GM12878 (cell line): ENCODE measurements around the gene GNG12. TPM values are rescaled to one million over a fixed set of nuclear protein-coding genes. Genes with fewer than 3 reads are reported as not detected.

Source experiments
- ATAC-seq: fragments of 200-7000 bp; cut with Tn5 transposase; 3 replicates; pipeline ENCODE4 v1.9.1; 2020; ENCODE audit warnings: mild to moderate bottlenecking, moderate library complexity
- BruUV-seq: library from RNA; stranded (reverse); fragments of 400-500 nt; replicated peaks from 2 replicates; lab custom pipeline; 2021; lab: Mats Ljungman, UMichigan
- CTCF ChIA-PET: fragments of 300-600 bp; sonication (Branson Sonifier 250); formaldehyde crosslinking; extraction: SDS; loops from one replicate; lab custom pipeline; 2021; ENCODE audit warnings: inconsistent platforms; lab: Yijun Ruan, JAX
- POLR2A ChIA-PET: fragments of 350-600 bp; formaldehyde crosslinking; extraction: SDS; loops from one replicate; lab custom pipeline; 2021; ENCODE audit warnings: inconsistent platforms; lab: Charles Lee
- RAD21 ChIA-PET: fragments of 300-600 bp; sonication (Branson Sonifier 250); formaldehyde crosslinking; loops from one replicate; lab custom pipeline; 2023; ENCODE audit warnings: antibody characterized with exemption; ENCODE audit not compliant: unreplicated experiment; lab: Charles Lee
- SMC1A ChIA-PET: fragments of 300-600 bp; sonication (Branson Sonifier 250); formaldehyde crosslinking; loops from one replicate; lab custom pipeline; 2023; ENCODE audit not compliant: unreplicated experiment, uncharacterized antibody; lab: Charles Lee
- DNase-seq: peaks from one replicate; pipeline ENCODE4 v3.0.0-alpha.2; 2011; ENCODE audit warnings: low read depth, low spot score
- FAIRE-seq: peaks from 3 replicates; lab custom pipeline; 2011; peaks lifted over from hg19 to GRCh38; lab: Jason Lieb, UNC
- H2AFZ ChIP-seq: 2 replicates; pipeline ENCODE4 v1.6.0; 2011; ENCODE audit warnings: low read depth, low read length, control low read depth; ENCODE audit not compliant: control insufficient read depth
- H3K27ac ChIP-seq: 2 replicates; pipeline ENCODE4 v1.5.1; 2011; ENCODE audit warnings: control low read depth; ENCODE audit not compliant: control insufficient read depth, insufficient read depth
- H3K27me3 ChIP-seq, 2 experiments: replicated peaks in 1 of 2; 2 replicates each; pipeline versions ENCODE4 v1.6.0 to v1.6.1; 2011; ENCODE audit warnings: low read length in 1 of 2; ENCODE audit not compliant: control insufficient read depth in 2 of 2, insufficient read depth in 2 of 2
- H3K36me3 ChIP-seq, 2 experiments: 2 replicates each; pipeline ENCODE4 v1.5.1; 2011; ENCODE audit warnings: low read length in 1 of 2; ENCODE audit not compliant: control insufficient read depth in 2 of 2, insufficient read depth in 2 of 2
- H3K4me1 ChIP-seq: 2 replicates; pipeline ENCODE4 v1.6.1; 2011; ENCODE audit warnings: mild to moderate bottlenecking, low read length, moderate library complexity, mixed read lengths; ENCODE audit not compliant: control insufficient read depth, insufficient read depth
- H3K4me2 ChIP-seq: 2 replicates; pipeline ENCODE4 v1.6.0; 2011; ENCODE audit warnings: control low read depth; ENCODE audit not compliant: control insufficient read depth, insufficient read depth
- H3K4me3 ChIP-seq: fragments of 200-600 bp; sonication (generic); 2 replicates; pipeline ENCODE4 v1.5.1; 2016
- H3K79me2 ChIP-seq: 2 replicates; pipeline ENCODE4 v1.6.0; 2011; ENCODE audit warnings: low read length; ENCODE audit not compliant: control insufficient read depth, insufficient read depth
- H3K9ac ChIP-seq: 2 replicates; pipeline ENCODE4 v1.8.0; 2011; ENCODE audit warnings: low read length, control low read depth, mixed read lengths; ENCODE audit not compliant: control insufficient read depth, insufficient read depth
- H3K9me3 ChIP-seq: replicated peaks from 3 replicates; pipeline ENCODE4 v1.5.1; 2011; ENCODE audit warnings: mild to moderate bottlenecking, low read length; ENCODE audit not compliant: control insufficient read depth, insufficient read depth
- H4K20me1 ChIP-seq: 2 replicates; pipeline ENCODE4 v1.6.0; 2011; ENCODE audit not compliant: control insufficient read depth, insufficient read depth
- CBX5 ChIP-seq: sonication (generic); IDR thresholded peaks from 2 replicates; pipeline ENCODE4 v1.6.1; 2016; ENCODE audit warnings: low read depth, moderate library complexity, mild to moderate bottlenecking, inconsistent platforms
- DPF2 ChIP-seq: fragments of 450-650 bp; IDR thresholded peaks from 2 replicates; pipeline ENCODE4 v1.6.1; 2017; ENCODE audit warnings: mild to moderate bottlenecking
- HDAC6 ChIP-seq: fragments of 200-600 bp; sonication (generic); IDR thresholded peaks from one replicate; pipeline ENCODE4 v1.8.0; 2017; ENCODE audit warnings: antibody characterized with exemption; ENCODE audit not compliant: unreplicated experiment
- IKZF1 ChIP-seq: fragments of 450-650 bp; conservative IDR thresholded peaks from 2 replicates; pipeline ENCODE4 v1.6.1; 2017; ENCODE audit warnings: antibody characterized with exemption, mild to moderate bottlenecking
- LARP7 ChIP-seq: fragments of 450-650 bp; IDR thresholded peaks from 2 replicates; pipeline ENCODE4 v1.6.1; 2017; ENCODE audit warnings: mild to moderate bottlenecking
- POLR2A ChIP-seq: IDR thresholded peaks from 2 replicates; pipeline ENCODE4 v1.6.1; 2011; ENCODE audit warnings: low read depth, mild to moderate bottlenecking, low read length
- SRF ChIP-seq, 2 experiments: IDR thresholded peaks; 2 replicates each; pipeline ENCODE4 v1.6.1; 2011; ENCODE audit warnings: low read depth in 2 of 2, low read length in 2 of 2, mild to moderate bottlenecking in 1 of 2, moderate library complexity in 1 of 2
- TCF3 ChIP-seq: IDR thresholded peaks from 2 replicates; pipeline ENCODE4 v1.6.1; 2012; ENCODE audit warnings: low read depth, mild to moderate bottlenecking, low read length, borderline replicate concordance; ENCODE audit not compliant: insufficient read depth
- ZSCAN29 ChIP-seq: fragments of 450-650 bp; IDR thresholded peaks from 2 replicates; pipeline ENCODE4 v1.6.1; 2017; ENCODE audit warnings: mild to moderate bottlenecking, moderate library complexity
- WGBS: methylation state at CpG from one replicate; pipeline ENCODE4 v1.1.6; 2016; ENCODE audit warnings: low lambda C conversion rate; ENCODE audit not compliant: insufficient replicate concordance, insufficient coverage; ENCODE audit errors: missing lambda C conversion rate; 5-methylcytosine and 5-hydroxymethylcytosine counted together
- in situ Hi-C: fragments of 300-500 bp; cut with MboI; formaldehyde crosslinking; loops from 9 replicates; pipeline ENCODE4 v1.14.3; 2018; ENCODE audit warnings: mixed read lengths
- intact Hi-C: fragments of 100-400 bp; cut with micrococcal nuclease; formaldehyde crosslinking; loops from one replicate; pipeline ENCODE4 v1.14.2; 2022; ENCODE audit not compliant: unreplicated experiment
- polyA plus RNA-seq, 11 experiments: library from polyadenylated mRNA; depleted of rRNA in 4 of 11; unstranded in 6 of 11; stranded (reverse) in 5 of 11; fragments of >200 nt; fragmentation: Nextera tagmentation in 4 of 11; fragmentation: Illumina TruSeq in 1 of 11; extraction: Ambion mirVana in 4 of 11; extraction: Trizol in 1 of 11; gene quantifications; 1 replicate in 1 of 11; 2 replicates in 10 of 11; pipeline versions ENCODE4 v1.2.1 to v1.2.3, GENCODE V29; 2011 to 2016; ENCODE audit warnings: inconsistent platforms in 2 of 11, missing spikeins in 2 of 11, low read depth in 1 of 11
- total RNA-seq, 4 experiments: library from RNA; depleted of rRNA in 3 of 4; stranded (reverse); fragments of >200 nt in 3 of 4; fragmentation: Illumina TruSeq in 1 of 4; extraction: Trizol in 1 of 4; gene quantifications; 2 replicates each; pipeline versions ENCODE4 v1.2.1 to v1.2.3, GENCODE V29; 2013 to 2021
- TF ChIP-seq, protein P1 (sequence below): fragments of 450-650 bp; IDR thresholded peaks from 2 replicates; pipeline ENCODE4 v1.6.1; 2017; ENCODE audit warnings: mild to moderate bottlenecking, moderate library complexity

Gene GNG12
- total and polyA plus RNA-seq, 10 of the 15 experiments (the other 5 are each of a cell fraction or from before 2014, with no cell fraction given) = 0.22 to 32.8 (median 0.35) TPM

DNA sequence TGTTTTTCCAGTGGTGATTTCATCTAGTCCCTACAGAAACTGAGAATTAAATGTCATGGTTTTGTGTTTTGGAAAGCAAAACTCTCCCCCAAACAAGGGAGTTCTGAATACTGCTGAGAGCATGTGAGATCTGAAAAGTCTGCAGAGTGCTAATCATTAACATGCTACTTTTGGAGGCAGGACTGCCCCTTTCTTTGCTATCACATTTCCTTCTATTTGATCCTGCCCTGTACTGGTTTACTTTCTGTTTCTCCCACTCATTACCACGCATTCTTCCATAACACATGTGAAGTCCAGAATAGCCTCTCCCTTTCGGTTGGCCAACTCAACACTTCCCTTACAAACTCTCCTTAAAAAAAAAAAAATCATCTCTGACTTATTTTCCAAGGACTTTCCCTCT, 84.6 kb downstream of the GNG12 start (continued):
- TF ChIP-seq, protein P1, sequence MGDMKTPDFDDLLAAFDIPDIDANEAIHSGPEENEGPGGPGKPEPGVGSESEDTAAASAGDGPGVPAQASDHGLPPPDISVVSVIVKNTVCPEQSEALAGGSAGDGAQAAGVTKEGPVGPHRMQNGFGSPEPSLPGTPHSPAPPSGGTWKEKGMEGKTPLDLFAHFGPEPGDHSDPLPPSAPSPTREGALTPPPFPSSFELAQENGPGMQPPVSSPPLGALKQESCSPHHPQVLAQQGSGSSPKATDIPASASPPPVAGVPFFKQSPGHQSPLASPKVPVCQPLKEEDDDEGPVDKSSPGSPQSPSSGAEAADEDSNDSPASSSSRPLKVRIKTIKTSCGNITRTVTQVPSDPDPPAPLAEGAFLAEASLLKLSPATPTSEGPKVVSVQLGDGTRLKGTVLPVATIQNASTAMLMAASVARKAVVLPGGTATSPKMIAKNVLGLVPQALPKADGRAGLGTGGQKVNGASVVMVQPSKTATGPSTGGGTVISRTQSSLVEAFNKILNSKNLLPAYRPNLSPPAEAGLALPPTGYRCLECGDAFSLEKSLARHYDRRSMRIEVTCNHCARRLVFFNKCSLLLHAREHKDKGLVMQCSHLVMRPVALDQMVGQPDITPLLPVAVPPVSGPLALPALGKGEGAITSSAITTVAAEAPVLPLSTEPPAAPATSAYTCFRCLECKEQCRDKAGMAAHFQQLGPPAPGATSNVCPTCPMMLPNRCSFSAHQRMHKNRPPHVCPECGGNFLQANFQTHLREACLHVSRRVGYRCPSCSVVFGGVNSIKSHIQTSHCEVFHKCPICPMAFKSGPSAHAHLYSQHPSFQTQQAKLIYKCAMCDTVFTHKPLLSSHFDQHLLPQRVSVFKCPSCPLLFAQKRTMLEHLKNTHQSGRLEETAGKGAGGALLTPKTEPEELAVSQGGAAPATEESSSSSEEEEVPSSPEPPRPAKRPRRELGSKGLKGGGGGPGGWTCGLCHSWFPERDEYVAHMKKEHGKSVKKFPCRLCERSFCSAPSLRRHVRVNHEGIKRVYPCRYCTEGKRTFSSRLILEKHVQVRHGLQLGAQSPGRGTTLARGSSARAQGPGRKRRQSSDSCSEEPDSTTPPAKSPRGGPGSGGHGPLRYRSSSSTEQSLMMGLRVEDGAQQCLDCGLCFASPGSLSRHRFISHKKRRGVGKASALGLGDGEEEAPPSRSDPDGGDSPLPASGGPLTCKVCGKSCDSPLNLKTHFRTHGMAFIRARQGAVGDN = no peak
- TF ChIP-seq ZSCAN29 (no peak), IKZF1 (peak; percentile 86), TCF3 (no peak), CBX5 (no peak)
- TF ChIP-seq, all 136 proteins: peak for 9

DNA sequence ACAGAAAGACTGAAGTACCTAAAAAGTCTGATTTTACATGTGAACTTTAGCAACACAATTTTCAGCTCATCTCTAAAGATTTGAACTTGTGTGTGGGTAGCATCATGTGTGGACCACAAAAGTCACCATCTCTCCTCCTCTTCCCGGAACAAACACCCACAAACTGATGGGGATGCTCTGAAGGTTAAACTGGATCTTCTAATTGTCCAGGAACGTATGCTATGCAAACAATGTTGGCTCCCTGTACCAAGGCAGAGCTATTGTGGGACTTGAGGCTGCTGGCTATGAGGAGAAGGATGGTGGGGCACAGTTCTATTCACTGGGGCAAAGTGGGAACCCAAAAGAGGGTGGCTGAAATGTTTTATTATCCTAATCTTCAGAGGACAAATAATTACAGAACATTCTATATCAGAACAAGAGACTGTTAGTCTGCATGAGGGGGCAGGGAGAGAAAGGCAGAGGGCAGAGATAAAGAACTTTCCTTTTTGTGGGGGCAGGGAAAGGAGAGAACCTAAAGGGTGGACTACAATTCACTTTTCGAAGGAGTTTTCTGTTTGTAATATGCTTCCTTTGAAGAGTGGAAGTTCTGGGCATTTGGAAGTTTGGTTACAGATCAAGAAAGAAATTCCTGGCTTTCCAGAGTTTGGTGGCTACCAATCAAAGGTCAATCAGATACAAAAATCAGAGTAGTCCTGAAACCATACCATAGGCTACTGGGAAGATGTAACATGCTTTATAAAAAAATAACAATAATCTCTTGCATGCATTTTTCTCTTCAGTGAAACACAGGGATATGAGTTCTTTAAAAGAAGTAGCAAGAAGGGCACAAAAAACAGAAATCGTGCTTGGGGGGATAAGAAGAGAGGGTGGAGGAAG, 85.4 kb downstream of the GNG12 start:
- WGBS = 60% methylated on average over 4 of the region's 4 CpGs
- no TSS peak for BruUV-seq
- Histone ChIP-seq H3K36me3 (no peaks in the 10 kb centered on the region), H3K27ac (no peak overlapping the region), H3K27me3 (no peaks in the 10 kb centered on the region), H3K4me3 (0 out of 2 replicates have a peak overlapping the region, but pooled peaks have one; percentile 0), H3K9ac (no peak overlapping the region), H3K4me1 (peaks cover 12% of the 10 kb centered on the region), H3K9me3 (no peaks in the 10 kb centered on the region), H3K79me2 (no peaks in the 10 kb centered on the region), H3K4me2 (peak overlapping the region; percentile 53; the same call in 1 of the 2 replicates), H4K20me1 (no peaks in the 10 kb centered on the region)
- SMC1A ChIA-PET = interaction anchor here (0.7 to 14.1 kb wide), 13 partner anchors 8 to 63 kb away, joined by 3 to 227 read pairs (median 5); partner anchors contain the start of gene GADD45A
- POLR2A ChIA-PET = interaction anchor here (1.2 to 2.8 kb wide), 3 partner anchors 15 to 62 kb away, joined by 3 to 16 read pairs (median 5); partner anchors contain the start of gene GADD45A
- intact Hi-C loops (no loop called here), in situ Hi-C loops (no loop called here)
- FAIRE-seq (no peak), DNase-seq (no peak)
- RAD21 ChIA-PET = interaction anchor here (0.8 to 1.7 kb wide), 9 partner anchors 8 to 190 kb away, joined by 3 to 7 read pairs (median 3); partner anchors contain the start of gene GADD45A
- CTCF ChIA-PET = interaction anchor here (1.4 to 3.1 kb wide), 5 partner anchors 11 to 368 kb away, joined by 3 to 25 read pairs (median 5); no protein-coding TSS in a partner anchor
- no peak for TF ChIP-seq POLR2A
- peak; percentile 23; the same call in 1 of the 2 replicates for TF ChIP-seq DPF2
- no peak for TF ChIP-seq SRF (IDR thresholded peaks at IDR 0.05; ENCODE audit: low read depth in 2 of 2, low read length in 2 of 2)
- no peak for TF ChIP-seq HDAC6
- TF ChIP-seq LARP7 = no peak
- TF ChIP-seq, all 136 proteins: peak for 1
- H2AFZ ChIP-seq = no peak overlapping the region; the same call in 1 of the 2 replicates
- ATAC-seq = no peak
